ENCODE measurements around the gene TMEM256.

GRCh38 chr17:7391307-7391706 is 12.6 kb downstream of the TMEM256 start:
- no peak for TF ChIP-seq POLR2AphosphoS5 (IDR thresholded peaks at IDR 0.05; ENCODE audit: insufficient read depth in 1 of 2, low read depth in 1 of 2)
- TF ChIP-seq, protein P1, sequence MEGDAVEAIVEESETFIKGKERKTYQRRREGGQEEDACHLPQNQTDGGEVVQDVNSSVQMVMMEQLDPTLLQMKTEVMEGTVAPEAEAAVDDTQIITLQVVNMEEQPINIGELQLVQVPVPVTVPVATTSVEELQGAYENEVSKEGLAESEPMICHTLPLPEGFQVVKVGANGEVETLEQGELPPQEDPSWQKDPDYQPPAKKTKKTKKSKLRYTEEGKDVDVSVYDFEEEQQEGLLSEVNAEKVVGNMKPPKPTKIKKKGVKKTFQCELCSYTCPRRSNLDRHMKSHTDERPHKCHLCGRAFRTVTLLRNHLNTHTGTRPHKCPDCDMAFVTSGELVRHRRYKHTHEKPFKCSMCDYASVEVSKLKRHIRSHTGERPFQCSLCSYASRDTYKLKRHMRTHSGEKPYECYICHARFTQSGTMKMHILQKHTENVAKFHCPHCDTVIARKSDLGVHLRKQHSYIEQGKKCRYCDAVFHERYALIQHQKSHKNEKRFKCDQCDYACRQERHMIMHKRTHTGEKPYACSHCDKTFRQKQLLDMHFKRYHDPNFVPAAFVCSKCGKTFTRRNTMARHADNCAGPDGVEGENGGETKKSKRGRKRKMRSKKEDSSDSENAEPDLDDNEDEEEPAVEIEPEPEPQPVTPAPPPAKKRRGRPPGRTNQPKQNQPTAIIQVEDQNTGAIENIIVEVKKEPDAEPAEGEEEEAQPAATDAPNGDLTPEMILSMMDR (IDR thresholded peaks at IDR 0.05) = no peak
- no peak for TF ChIP-seq POLR2A (IDR thresholded peaks at IDR 0.05)
